Endothelial cell of umbilical vein (primary cell): ENCODE results near the gene CCDC86. TPM values are rescaled to one million over a fixed set of nuclear protein-coding genes. Genes with fewer than 3 reads are reported as not detected.
"Not testable (repeated sequence)": the region's sequence is repeated elsewhere in the genome, so short reads cannot be mapped to it uniquely, and the experiment has no call there.

Experiments used
- BruUV-seq: library from RNA; stranded (reverse); fragments of 400-500 nt; replicated peaks from 2 replicates; lab custom pipeline; 2021; lab: Mats Ljungman, UMichigan
- CTCF ChIA-PET: fragments of 300-600, 350-600 bp; sonication (Branson Sonifier 250); formaldehyde crosslinking; loops from one replicate; lab custom pipeline; 2021; ENCODE audit warnings: antibody characterized with exemption, inconsistent platforms; lab: Charles Lee
- POLR2A ChIA-PET: fragments of 300-600, 350-600 bp; sonication (Branson Sonifier 250); formaldehyde crosslinking; loops from one replicate; lab custom pipeline; 2021; ENCODE audit warnings: antibody characterized with exemption, inconsistent platforms; lab: Charles Lee
- DNase-seq: peaks from one replicate; pipeline ENCODE4 v3.0.0-alpha.2; 2011; ENCODE audit warnings: low read depth, low spot score
- FAIRE-seq: peaks from 2 replicates; lab custom pipeline; 2011; peaks lifted over from hg19 to GRCh38; lab: Jason Lieb, UNC
- H2AFZ ChIP-seq: 2 replicates; pipeline ENCODE4 v1.6.0; 2012; ENCODE audit warnings: low read depth, low read length, control low read depth, inconsistent platforms
- H3K27ac ChIP-seq: 2 replicates; pipeline ENCODE4 v1.5.1; 2011; ENCODE audit warnings: low read depth, mild to moderate bottlenecking, control low read depth, low read length, moderate library complexity; ENCODE audit not compliant: insufficient read depth
- H3K27me3 ChIP-seq, 2 experiments: 2 replicates each; pipeline versions ENCODE4 v1.6.0 to v1.6.1; 2011; ENCODE audit warnings: low read length in 2 of 2, mixed read lengths in 1 of 2; ENCODE audit not compliant: control insufficient read depth in 2 of 2, insufficient read depth in 2 of 2
- H3K36me3 ChIP-seq, 2 experiments: 2 replicates in 1 of 2; 3 replicates in 1 of 2; pipeline ENCODE4 v1.5.1; 2011; ENCODE audit warnings: low read length in 2 of 2, mild to moderate bottlenecking in 1 of 2, moderate library complexity in 1 of 2; ENCODE audit not compliant: control insufficient read depth in 2 of 2, insufficient read depth in 2 of 2; ENCODE audit errors: extremely low read depth in 1 of 2
- H3K4me1 ChIP-seq: 3 replicates; pipeline ENCODE4 v1.5.1; 2011; ENCODE audit warnings: mild to moderate bottlenecking, low read length; ENCODE audit not compliant: control insufficient read depth, insufficient read depth; ENCODE audit errors: extremely low read depth
- H3K4me2 ChIP-seq: 2 replicates; pipeline ENCODE4 v1.6.1; 2011; ENCODE audit warnings: low read length, control low read depth, mixed read lengths; ENCODE audit not compliant: insufficient read depth
- H3K4me3 ChIP-seq, 3 experiments: fragments of 200-600 bp in 1 of 3; sonication (generic), shearing (Covaris generic) in 1 of 3; replicated peaks in 1 of 3; 2 replicates each; pipeline ENCODE4 v1.5.1; 2011 to 2016; ENCODE audit warnings: control low read depth in 3 of 3, low read length in 3 of 3, mild to moderate bottlenecking in 2 of 3, inconsistent platforms in 1 of 3, low read depth in 1 of 3, moderate library complexity in 1 of 3; ENCODE audit not compliant: insufficient read depth in 1 of 3
- H3K79me2 ChIP-seq: 2 replicates; pipeline ENCODE4 v1.6.0; 2012; ENCODE audit warnings: low read length, inconsistent platforms; ENCODE audit not compliant: control insufficient read depth, insufficient read depth
- H3K9ac ChIP-seq: replicated peaks from 2 replicates; pipeline ENCODE3; 2011; ENCODE audit warnings: low read length, control low read depth; ENCODE audit not compliant: insufficient read depth; ENCODE audit errors: extremely low read depth
- H3K9me1 ChIP-seq: replicated peaks from 3 replicates; pipeline ENCODE4 v1.6.0; 2011; ENCODE audit warnings: mild to moderate bottlenecking, low read length; ENCODE audit not compliant: control insufficient read depth, insufficient read depth; ENCODE audit errors: extremely low read depth
- H3K9me3 ChIP-seq: replicated peaks from 2 replicates; pipeline ENCODE4 v1.5.1; 2012; ENCODE audit warnings: low read length, inconsistent platforms; ENCODE audit not compliant: control insufficient read depth, insufficient read depth
- H4K20me1 ChIP-seq: replicated peaks from 2 replicates; pipeline ENCODE3; 2011; ENCODE audit warnings: mild to moderate bottlenecking, low read length; ENCODE audit not compliant: control insufficient read depth, insufficient read depth; ENCODE audit errors: extremely low read depth
- CTCF ChIP-seq, 2 donors: IDR thresholded peaks; 1 replicate in 1 of 2; 2 replicates in 1 of 2; pipeline ENCODE4 v1.5.1; 2011; ENCODE audit warnings: low read length in 2 of 2, mild to moderate bottlenecking in 2 of 2, moderate library complexity in 2 of 2, control low read depth in 1 of 2, inconsistent platforms in 1 of 2, low read depth in 1 of 2; ENCODE audit not compliant: insufficient read depth in 1 of 2; ENCODE audit errors: extremely low read depth in 1 of 2
- EZH2 ChIP-seq: IDR thresholded peaks from 2 replicates; pipeline ENCODE4 v1.6.1; 2012; ENCODE audit warnings: borderline replicate concordance, low read depth, mild to moderate bottlenecking, moderate library complexity, low read length, inconsistent platforms; ENCODE audit not compliant: severe bottlenecking
- FOS ChIP-seq: IDR thresholded peaks from 2 replicates; pipeline ENCODE4 v1.6.1; 2011; ENCODE audit warnings: mild to moderate bottlenecking, low read length, moderate library complexity, borderline replicate concordance; ENCODE audit not compliant: insufficient read depth
- GATA2 ChIP-seq: IDR thresholded peaks from 2 replicates; pipeline ENCODE4 v1.7.0; 2011; ENCODE audit warnings: low read depth, mild to moderate bottlenecking, moderate library complexity, mixed read lengths, low read length; ENCODE audit not compliant: insufficient read length, insufficient read depth
- JUN ChIP-seq: IDR thresholded peaks from 2 replicates; pipeline ENCODE4 v1.6.1; 2011; ENCODE audit warnings: borderline replicate concordance, low read depth; ENCODE audit not compliant: insufficient read length, insufficient read depth
- MYC ChIP-seq: IDR thresholded peaks from one replicate; pipeline ENCODE4 v1.6.1; 2011; ENCODE audit warnings: mild to moderate bottlenecking, low read depth, low read length
- POLR2A ChIP-seq: IDR thresholded peaks from 2 replicates; pipeline ENCODE4 v1.6.1; 2012; ENCODE audit warnings: low read depth, mild to moderate bottlenecking, control low read depth, low read length
- POLR2AphosphoS5 ChIP-seq: IDR thresholded peaks from 2 replicates; pipeline ENCODE4 v1.6.1; 2012; ENCODE audit warnings: low read depth, mild to moderate bottlenecking, control low read depth, low read length, moderate library complexity; ENCODE audit not compliant: insufficient read depth
- dilution Hi-C: fragments of 300-500 bp; cut with MboI; formaldehyde crosslinking; loops from one replicate; pipeline ENCODE4 v1.15.0; 2019; ENCODE audit warnings: low sequenced_read_pairs; ENCODE audit not compliant: extremely low pct_ligation_motif_present
- intact Hi-C: fragments of 100-400 bp; cut with micrococcal nuclease; formaldehyde crosslinking; loops from one replicate; pipeline ENCODE4 v1.10.0; 2022
- polyA plus RNA-seq, 4 experiments: library from polyadenylated mRNA; depleted of rRNA in 3 of 4; stranded (reverse) in 3 of 4; unstranded in 1 of 4; fragments of >200 nt; gene quantifications; 2 replicates each; pipeline versions ENCODE4 v1.2.1 to v1.2.3, GENCODE V29; 2011 to 2012; ENCODE audit warnings: missing spikeins in 1 of 4
- total RNA-seq: library from RNA; stranded (reverse); gene quantifications from 2 replicates; pipeline ENCODE4 v1.2.3, GENCODE V29; 2021
- TF ChIP-seq, protein P1 (sequence below): IDR thresholded peaks from 2 replicates; pipeline ENCODE4 v1.6.1; 2011; ENCODE audit not compliant: insufficient read depth, insufficient read length

Gene CCDC86
- total and polyA plus RNA-seq, 2 donors (not counting 3 experiments of a cell fraction or from before 2014, with no cell fraction given): 29.8 to 60.8 TPM

DNA sequence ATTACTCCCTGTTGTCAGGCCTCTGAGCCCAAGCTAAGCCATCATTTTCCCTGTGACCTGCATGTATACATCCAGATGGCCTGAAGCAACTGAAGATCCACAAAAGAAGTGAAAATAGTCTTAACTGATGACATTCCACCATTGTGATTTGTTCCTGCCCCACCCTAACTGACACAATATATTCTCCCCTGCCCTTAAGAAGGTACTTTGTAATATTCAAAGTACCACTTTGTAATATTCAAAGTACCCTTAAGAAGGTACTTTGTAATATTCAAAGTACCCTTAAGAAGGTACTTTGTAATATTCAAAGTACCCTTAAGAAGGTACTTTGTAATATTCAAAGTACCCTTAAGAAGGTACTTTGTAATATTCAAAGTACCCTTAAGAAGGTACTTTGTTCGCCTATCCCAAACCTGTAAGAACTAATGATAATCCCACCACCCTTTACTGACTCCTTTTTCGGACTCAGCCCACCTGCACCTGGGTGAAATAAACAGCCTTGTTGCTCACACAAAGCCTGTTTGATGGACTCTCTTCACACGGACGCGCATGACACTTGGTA is 18.1 kb upstream of the CCDC86 start:
- BruUV-seq, dilution Hi-C loops, H3K4me3 ChIP-seq, H3K27ac ChIP-seq, H3K4me1 ChIP-seq, H3K9me1 ChIP-seq, DNase-seq, POLR2A ChIA-PET, H2AFZ ChIP-seq, H3K27me3 ChIP-seq, FAIRE-seq, H3K36me3 ChIP-seq, H3K4me2 ChIP-seq, H4K20me1 ChIP-seq, H3K9ac ChIP-seq, H3K9me3 ChIP-seq, H3K79me2 ChIP-seq: not testable (repeated sequence)
- CTCF ChIA-PET: interaction anchor here (0.6 to 1.9 kb wide), 6 partner anchors 10 to 1689 kb away, joined by 3 to 7 read pairs (median 4); no protein-coding TSS in a partner anchor
- intact Hi-C loops: loop anchor here (10.0 kb wide), 1 partner anchor 799 kb away; no protein-coding TSS in a partner anchor

GRCh38 chr11:60825118-60825517 is 16.8 kb upstream of the CCDC86 start:
- H3K4me2 ChIP-seq: no peak overlapping the region
- no peaks in the 10 kb centered on the region for H3K9me3 ChIP-seq
- no peaks in the 10 kb centered on the region for H4K20me1 ChIP-seq
- no peak overlapping the region for H3K9ac ChIP-seq
- no peak overlapping the region for H2AFZ ChIP-seq
- H3K4me1 ChIP-seq: no peaks in the 10 kb centered on the region
- no TSS peak for BruUV-seq
- ChIA-PET CTCF (interaction anchor here (1.2 to 1.9 kb wide), 5 partner anchors 12 to 115 kb away, joined by 3 to 7 read pairs (median 4); no protein-coding TSS in a partner anchor), POLR2A (interaction anchor here (0.7 kb wide), 1 partner anchor 324 kb away, joined by 4 read pairs; no protein-coding TSS in a partner anchor)
- H3K27ac ChIP-seq: no peak overlapping the region
- H3K36me3 ChIP-seq: no peaks in the 10 kb centered on the region
- FAIRE-seq: no peak
- no peak for TF ChIP-seq FOS
- no peak for TF ChIP-seq POLR2A
- TF ChIP-seq, protein P1, sequence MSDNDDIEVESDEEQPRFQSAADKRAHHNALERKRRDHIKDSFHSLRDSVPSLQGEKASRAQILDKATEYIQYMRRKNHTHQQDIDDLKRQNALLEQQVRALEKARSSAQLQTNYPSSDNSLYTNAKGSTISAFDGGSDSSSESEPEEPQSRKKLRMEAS: no peak
- no peak for TF ChIP-seq MYC
- TF ChIP-seq CTCF (IDR thresholded peaks at IDR 0.05; ENCODE audit: extremely low read depth in 1 of 2, insufficient read depth in 1 of 2, low read depth in 1 of 2, low read length in 2 of 2): no peak
- TF ChIP-seq JUN: no peak
- no peak for TF ChIP-seq EZH2
- no peak for TF ChIP-seq POLR2AphosphoS5
- TF ChIP-seq GATA2: no peak
- H3K9me1 ChIP-seq: no peaks in the 10 kb centered on the region
- H3K4me3 ChIP-seq: no peak overlapping the region
- no peaks in the 10 kb centered on the region for H3K79me2 ChIP-seq
- DNase-seq: no peak
- dilution Hi-C loops: no loop called here
- H3K27me3 ChIP-seq: no peaks in the 10 kb centered on the region
- intact Hi-C loops: loop anchor here (10.0 kb wide), 1 partner anchor 800 kb away; no protein-coding TSS in a partner anchor
